Measurements from ENCODE around the gene FCGR1A.
"Not testable (repeated sequence)": the region's sequence is repeated elsewhere in the genome, so short reads cannot be mapped to it uniquely, and the experiment has no call there.

DNA sequence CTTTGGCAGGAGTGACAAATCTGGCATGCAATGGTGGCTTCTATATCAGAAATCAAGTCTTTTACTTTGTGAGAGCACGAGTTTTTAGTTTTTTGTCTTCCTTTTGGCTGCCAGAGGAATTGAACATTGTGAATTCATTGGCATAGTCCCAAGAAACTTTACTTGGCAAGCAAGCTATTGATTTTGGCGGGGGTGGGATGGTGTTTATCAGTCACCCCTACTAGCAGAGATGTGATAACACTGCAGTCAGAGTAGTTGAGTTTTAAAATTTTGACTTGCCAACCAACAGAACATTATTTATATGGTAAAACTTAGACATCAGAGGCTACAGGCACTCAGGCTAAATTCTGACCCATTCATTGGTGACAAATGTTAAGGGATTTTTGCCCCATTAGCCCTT lies 31.9 kb upstream of the FCGR1A start:
- not testable (repeated sequence) for TF ChIP-seq POLR2A, POLR2AphosphoS5 (IDR thresholded peaks at IDR 0.05)
- TF ChIP-seq, protein P1, sequence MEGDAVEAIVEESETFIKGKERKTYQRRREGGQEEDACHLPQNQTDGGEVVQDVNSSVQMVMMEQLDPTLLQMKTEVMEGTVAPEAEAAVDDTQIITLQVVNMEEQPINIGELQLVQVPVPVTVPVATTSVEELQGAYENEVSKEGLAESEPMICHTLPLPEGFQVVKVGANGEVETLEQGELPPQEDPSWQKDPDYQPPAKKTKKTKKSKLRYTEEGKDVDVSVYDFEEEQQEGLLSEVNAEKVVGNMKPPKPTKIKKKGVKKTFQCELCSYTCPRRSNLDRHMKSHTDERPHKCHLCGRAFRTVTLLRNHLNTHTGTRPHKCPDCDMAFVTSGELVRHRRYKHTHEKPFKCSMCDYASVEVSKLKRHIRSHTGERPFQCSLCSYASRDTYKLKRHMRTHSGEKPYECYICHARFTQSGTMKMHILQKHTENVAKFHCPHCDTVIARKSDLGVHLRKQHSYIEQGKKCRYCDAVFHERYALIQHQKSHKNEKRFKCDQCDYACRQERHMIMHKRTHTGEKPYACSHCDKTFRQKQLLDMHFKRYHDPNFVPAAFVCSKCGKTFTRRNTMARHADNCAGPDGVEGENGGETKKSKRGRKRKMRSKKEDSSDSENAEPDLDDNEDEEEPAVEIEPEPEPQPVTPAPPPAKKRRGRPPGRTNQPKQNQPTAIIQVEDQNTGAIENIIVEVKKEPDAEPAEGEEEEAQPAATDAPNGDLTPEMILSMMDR (IDR thresholded peaks at IDR 0.05): not testable (repeated sequence)
